H1 (cell line): ENCODE data around the gene NELFE.

Source experiments
- CBX8 ChIP-seq: fragments of 300-800, 300-1000 bp; sonication (generic); IDR thresholded peaks from 2 replicates; pipeline ENCODE4 v1.7.1; 2016; ENCODE audit warnings: low read depth, low read length, borderline replicate concordance
- CTCF ChIP-seq, 3 experiments: IDR thresholded peaks; 1 replicate in 2 of 3; 2 replicates in 1 of 3; pipeline versions ENCODE4 v1.5.1 to v1.6.1; 2011; ENCODE audit warnings: low read length in 3 of 3, mild to moderate bottlenecking in 3 of 3, inconsistent platforms in 2 of 3, low read depth in 1 of 3, moderate library complexity in 1 of 3; ENCODE audit not compliant: insufficient read depth in 1 of 3; ENCODE audit errors: control extremely low read depth in 1 of 3
- GTF2F1 ChIP-seq: IDR thresholded peaks from 2 replicates; pipeline ENCODE4 v1.6.1; 2012; ENCODE audit warnings: low read depth, low read length, improper control_type of control experiment, borderline replicate concordance
- YY1 ChIP-seq: IDR thresholded peaks from 2 replicates; pipeline ENCODE4 v1.6.1; 2011; ENCODE audit warnings: low read depth, mild to moderate bottlenecking, low read length

GRCh38 chr6:31911826-31912585 lies 46.8 kb downstream of the NELFE start:
- TF ChIP-seq CTCF (IDR thresholded peaks at IDR 0.05; ENCODE audit: control extremely low read depth in 1 of 3, insufficient read depth in 1 of 3, low read depth in 1 of 3, low read length in 3 of 3) (no peak), GTF2F1 (no peak), CBX8 (no peak), YY1 (no peak)
